H9 (cell line): ENCODE measurements around the gene ALLC. TPM values are rescaled to one million over a fixed set of nuclear protein-coding genes. Genes with fewer than 3 reads are reported as not detected.

Experiments
- DNase-seq: peaks from one replicate; pipeline ENCODE4 v3.0.0-alpha.2; 2017
- H2AFZ ChIP-seq: one replicate; pipeline ENCODE4 v1.6.1; 2013; ENCODE audit warnings: mild to moderate bottlenecking, low read length, control low read depth, moderate library complexity
- H2AK5ac ChIP-seq: 2 replicates; pipeline ENCODE4 v1.6.1; 2013; ENCODE audit warnings: low read length, control low read depth, mixed read lengths; ENCODE audit not compliant: insufficient read length
- H2BK120ac ChIP-seq: one replicate; pipeline ENCODE4 v1.6.1; 2013; ENCODE audit warnings: low read depth, mild to moderate bottlenecking, low read length, control low read depth, inconsistent platforms; ENCODE audit not compliant: poor library complexity, severe bottlenecking
- H2BK12ac ChIP-seq: 2 replicates; pipeline ENCODE4 v1.6.1; 2013; ENCODE audit warnings: low read length, control low read depth, mixed read lengths, low read depth; ENCODE audit not compliant: insufficient read length
- H2BK15ac ChIP-seq: 2 replicates; pipeline ENCODE4 v1.6.1; 2013; ENCODE audit warnings: low read depth, low read length, control low read depth
- H2BK20ac ChIP-seq: one replicate; pipeline ENCODE4 v1.6.1; 2013; ENCODE audit warnings: low read depth, mild to moderate bottlenecking, low read length, control low read depth, inconsistent platforms; ENCODE audit not compliant: poor library complexity, severe bottlenecking
- H2BK5ac ChIP-seq: 2 replicates; pipeline ENCODE4 v1.6.1; 2013; ENCODE audit warnings: low read length, control low read depth, mixed read lengths; ENCODE audit not compliant: insufficient read length
- H3K14ac ChIP-seq: 2 replicates; pipeline ENCODE4 v1.6.1; 2013; ENCODE audit warnings: low read length, control low read depth; ENCODE audit not compliant: insufficient read depth
- H3K18ac ChIP-seq: 2 replicates; pipeline ENCODE4 v1.6.1; 2013; ENCODE audit warnings: low read depth, mild to moderate bottlenecking, mixed read lengths, low read length, control low read depth; ENCODE audit not compliant: insufficient read length
- H3K23ac ChIP-seq: 2 replicates; pipeline ENCODE4 v1.6.1; 2013; ENCODE audit warnings: low read length, control low read depth, mixed read lengths, low read depth; ENCODE audit not compliant: insufficient read length
- H3K23me2 ChIP-seq: 2 replicates; pipeline ENCODE4 v1.6.1; 2013; ENCODE audit warnings: low read depth, mild to moderate bottlenecking, mixed read lengths, low read length, control low read depth; ENCODE audit not compliant: insufficient read length, poor library complexity, severe bottlenecking
- H3K27ac ChIP-seq: 2 replicates; pipeline ENCODE4 v1.5.1; 2013; ENCODE audit warnings: low read length, control low read depth, mixed read lengths, low read depth; ENCODE audit not compliant: insufficient read length
- H3K27me3 ChIP-seq: 2 replicates; pipeline ENCODE4 v1.6.1; 2013; ENCODE audit warnings: low read length, control low read depth, inconsistent platforms; ENCODE audit not compliant: insufficient read depth
- H3K4ac ChIP-seq: 2 replicates; pipeline ENCODE4 v1.6.1; 2013; ENCODE audit warnings: low read depth, mild to moderate bottlenecking, control low read depth, inconsistent platforms, low read length, moderate library complexity
- H3K4me1 ChIP-seq: 2 replicates; pipeline ENCODE4 v1.6.1; 2013; ENCODE audit warnings: low read length, control low read depth, inconsistent platforms; ENCODE audit not compliant: insufficient read depth
- H3K4me2 ChIP-seq: 2 replicates; pipeline ENCODE4 v1.6.1; 2013; ENCODE audit warnings: low read length, control low read depth, mixed read lengths; ENCODE audit not compliant: insufficient read length, insufficient read depth
- H3K56ac ChIP-seq: 2 replicates; pipeline ENCODE4 v1.6.1; 2013; ENCODE audit warnings: low read depth, mild to moderate bottlenecking, mixed read lengths, low read length, control low read depth; ENCODE audit not compliant: insufficient read length
- H3K79me1 ChIP-seq: 2 replicates; pipeline ENCODE4 v1.6.1; 2013; ENCODE audit warnings: low read depth, mild to moderate bottlenecking, moderate library complexity, low read length, control low read depth, inconsistent platforms; ENCODE audit not compliant: insufficient read depth, poor library complexity, severe bottlenecking
- H3K79me2 ChIP-seq: 2 replicates; pipeline ENCODE4 v1.6.1; 2013; ENCODE audit warnings: low read length, control low read depth, inconsistent platforms; ENCODE audit not compliant: insufficient read depth
- H3K9ac ChIP-seq: 2 replicates; pipeline ENCODE4 v1.6.1; 2013; ENCODE audit warnings: low read length, control low read depth, mixed read lengths; ENCODE audit not compliant: insufficient read length; ENCODE audit errors: extremely low read depth
- H3K9me3 ChIP-seq: one replicate; pipeline ENCODE4 v1.6.1; 2013; ENCODE audit warnings: low read depth, low read length, inconsistent platforms; ENCODE audit not compliant: control insufficient read depth
- H3T11ph ChIP-seq: one replicate; pipeline ENCODE4 v1.6.1; 2013; ENCODE audit warnings: mild to moderate bottlenecking, low read length, control low read depth, inconsistent platforms
- H4K20me1 ChIP-seq: one replicate; pipeline ENCODE4 v1.6.1; 2013; ENCODE audit not compliant: control insufficient read depth, insufficient read length, insufficient read depth
- H4K5ac ChIP-seq: 2 replicates; pipeline ENCODE4 v1.6.1; 2013; ENCODE audit warnings: low read depth, mild to moderate bottlenecking, mixed read lengths, low read length, control low read depth; ENCODE audit not compliant: insufficient read length
- H4K8ac ChIP-seq: replicated peaks from 2 replicates; pipeline ENCODE4 v1.6.1; 2013; ENCODE audit warnings: low read length, control low read depth, mixed read lengths, low read depth; ENCODE audit not compliant: insufficient read length
- H4K91ac ChIP-seq: 2 replicates; pipeline ENCODE4 v1.6.1; 2013; ENCODE audit warnings: low read depth, mild to moderate bottlenecking, moderate library complexity, mixed read lengths, low read length, control low read depth; ENCODE audit not compliant: insufficient read length
- H3K27ac Mint-ChIP-seq, 3 experiments: 2 replicates in 2 of 3; 3 replicates in 1 of 3; pipeline ENCODE4 v1.8.0; 2020 to 2021; ENCODE audit warnings: mixed read lengths in 3 of 3, mild to moderate bottlenecking in 1 of 3, moderate library complexity in 1 of 3
- H3K27me3 Mint-ChIP-seq: 2 replicates; pipeline ENCODE4 v1.8.0; 2021; ENCODE audit warnings: low read depth, mild to moderate bottlenecking, moderate library complexity, mixed read lengths
- H3K36me3 Mint-ChIP-seq, 3 experiments: 2 replicates in 2 of 3; 3 replicates in 1 of 3; pipeline ENCODE4 v1.8.0; 2020 to 2021; ENCODE audit warnings: low read depth in 3 of 3, mixed read lengths in 3 of 3; ENCODE audit not compliant: insufficient read depth in 1 of 3
- H3K4me1 Mint-ChIP-seq, 2 experiments: 2 replicates each; pipeline ENCODE4 v1.8.0; 2020; ENCODE audit warnings: mixed read lengths in 2 of 2
- H3K4me3 Mint-ChIP-seq, 2 experiments: 2 replicates in 1 of 2; 3 replicates in 1 of 2; pipeline ENCODE4 v1.8.0; 2020 to 2021; ENCODE audit warnings: mild to moderate bottlenecking in 2 of 2, mixed read lengths in 2 of 2, moderate library complexity in 1 of 2
- H3K9me3 Mint-ChIP-seq, 2 experiments: 2 replicates in 1 of 2; 3 replicates in 1 of 2; pipeline ENCODE4 v1.8.0; 2020; ENCODE audit warnings: mild to moderate bottlenecking in 2 of 2, mixed read lengths in 2 of 2, moderate library complexity in 1 of 2
- WGBS: extraction: QIAGEN DNeasy Blood & Tissue Kit; methylation state at CpG from one replicate; pipeline ENCODE4 v1.1.7; 2013; ENCODE audit warnings: missing lambda C conversion rate, low lambda C conversion rate, mixed read lengths; ENCODE audit not compliant: insufficient read length; ENCODE audit errors: extremely low coverage; 5-methylcytosine and 5-hydroxymethylcytosine counted together
- total RNA-seq: library from RNA; stranded (reverse); gene quantifications from 2 replicates; pipeline ENCODE4 v1.2.1, GENCODE V29; 2021
- TF ChIP-seq, protein P1 (sequence below): fragments of 200-600 bp; sonication (generic); conservative IDR thresholded peaks from 3 replicates; pipeline ENCODE4 v1.8.0; 2021; ENCODE audit warnings: antibody characterized with exemption, mild to moderate bottlenecking

Gene ALLC
- total RNA-seq, 1 experiment from 2014 or later: not detected

DNA sequence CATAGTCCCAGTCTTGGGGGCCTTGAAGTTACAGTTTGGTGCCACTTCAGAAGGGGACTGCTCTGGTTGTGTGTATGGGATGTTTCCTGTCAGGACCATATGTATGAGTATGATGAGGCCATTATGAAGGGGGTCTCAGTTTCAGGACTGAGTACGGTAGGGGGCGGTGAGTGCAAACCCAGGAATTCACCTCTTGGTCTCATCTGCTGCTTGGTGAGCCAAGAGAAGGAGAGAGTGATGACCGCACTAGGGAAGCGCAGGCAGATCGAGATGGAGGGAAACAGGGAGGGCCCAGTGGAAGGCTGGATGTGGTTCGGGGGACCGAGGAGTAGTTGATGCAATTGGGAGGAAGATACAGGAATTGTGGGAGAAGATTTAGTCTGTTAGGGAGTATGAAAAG, 73.8 kb downstream of the ALLC start:
- H4K91ac ChIP-seq: no peak overlapping the region
- H3K23ac ChIP-seq: no peak overlapping the region
- DNase-seq: no peak
- H3K4me1 ChIP-seq: no peaks in the 10 kb centered on the region; the same call in 1 of the 2 replicates
- TF ChIP-seq, protein P1, sequence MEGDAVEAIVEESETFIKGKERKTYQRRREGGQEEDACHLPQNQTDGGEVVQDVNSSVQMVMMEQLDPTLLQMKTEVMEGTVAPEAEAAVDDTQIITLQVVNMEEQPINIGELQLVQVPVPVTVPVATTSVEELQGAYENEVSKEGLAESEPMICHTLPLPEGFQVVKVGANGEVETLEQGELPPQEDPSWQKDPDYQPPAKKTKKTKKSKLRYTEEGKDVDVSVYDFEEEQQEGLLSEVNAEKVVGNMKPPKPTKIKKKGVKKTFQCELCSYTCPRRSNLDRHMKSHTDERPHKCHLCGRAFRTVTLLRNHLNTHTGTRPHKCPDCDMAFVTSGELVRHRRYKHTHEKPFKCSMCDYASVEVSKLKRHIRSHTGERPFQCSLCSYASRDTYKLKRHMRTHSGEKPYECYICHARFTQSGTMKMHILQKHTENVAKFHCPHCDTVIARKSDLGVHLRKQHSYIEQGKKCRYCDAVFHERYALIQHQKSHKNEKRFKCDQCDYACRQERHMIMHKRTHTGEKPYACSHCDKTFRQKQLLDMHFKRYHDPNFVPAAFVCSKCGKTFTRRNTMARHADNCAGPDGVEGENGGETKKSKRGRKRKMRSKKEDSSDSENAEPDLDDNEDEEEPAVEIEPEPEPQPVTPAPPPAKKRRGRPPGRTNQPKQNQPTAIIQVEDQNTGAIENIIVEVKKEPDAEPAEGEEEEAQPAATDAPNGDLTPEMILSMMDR: no peak
- WGBS: no CpG with 5 or more reads among the region's 7 CpGs
- H3K56ac ChIP-seq: no peak overlapping the region
- Mint-ChIP-seq H3K4me3 (no peak overlapping the region), H3K27me3 (peaks cover 25% of the 10 kb centered on the region), H3K36me3 (no peaks in the 10 kb centered on the region), H3K9me3 (no peaks in the 10 kb centered on the region; a peak in 1 of 5 replicates), H3K4me1 (peaks cover 14 to 15% of the 10 kb centered on the region in 2 experiments), H3K27ac (no peak overlapping the region)
- no peak overlapping the region for H3K18ac ChIP-seq
- no peak overlapping the region for H3T11ph ChIP-seq
- H2BK15ac ChIP-seq: no peak overlapping the region
- H2BK12ac ChIP-seq: no peak overlapping the region
- no peak overlapping the region for H3K4ac ChIP-seq
- no peak overlapping the region for H3K9ac ChIP-seq
- no peak overlapping the region for H2BK120ac ChIP-seq
- H4K5ac ChIP-seq: no peak overlapping the region
- H4K8ac ChIP-seq: no peak overlapping the region
- H3K9me3 ChIP-seq: no peaks in the 10 kb centered on the region
- H3K23me2 ChIP-seq: no peaks in the 10 kb centered on the region
- no peak overlapping the region for H2AFZ ChIP-seq
- no peaks in the 10 kb centered on the region for H3K79me1 ChIP-seq
- H3K4me2 ChIP-seq: no peak overlapping the region
- no peak overlapping the region for H2BK5ac ChIP-seq
- no peaks in the 10 kb centered on the region for H3K27me3 ChIP-seq
- H3K14ac ChIP-seq: no peak overlapping the region
- H3K27ac ChIP-seq: no peak overlapping the region
- H4K20me1 ChIP-seq: no peaks in the 10 kb centered on the region
- H2AK5ac ChIP-seq: no peak overlapping the region
- H2BK20ac ChIP-seq: no peak overlapping the region
- H3K79me2 ChIP-seq: no peaks in the 10 kb centered on the region
